Progenitor cell of endocrine pancreas (in vitro differentiated cells): Measurements from ENCODE around the gene APEH. TPM values are rescaled to one million over a fixed set of nuclear protein-coding genes. Genes with fewer than 3 reads are reported as not detected.
A peak's percentile ranks its signal among the peaks of the same experiment; 100 is the strongest.

ENCODE experiments used
- DNase-seq: peaks from one replicate; pipeline ENCODE4 v3.0.0; 2021; ENCODE audit warnings: low spot score; ENCODE audit not compliant: unreplicated experiment
- H3K27ac Mint-ChIP-seq: 2 replicates; pipeline ENCODE4 v1.8.0; 2021; ENCODE audit warnings: mild to moderate bottlenecking, moderate library complexity, mixed read lengths
- H3K27me3 Mint-ChIP-seq: 2 replicates; pipeline ENCODE4 v1.8.0; 2021; ENCODE audit warnings: mixed read lengths
- H3K36me3 Mint-ChIP-seq: 2 replicates; pipeline ENCODE4 v1.8.0; 2022; ENCODE audit warnings: mixed read lengths; ENCODE audit not compliant: insufficient read depth
- H3K4me1 Mint-ChIP-seq: 2 replicates; pipeline ENCODE4 v1.8.0; 2021; ENCODE audit warnings: low read depth, mixed read lengths
- H3K4me3 Mint-ChIP-seq: 2 replicates; pipeline ENCODE4 v1.8.0; 2021; ENCODE audit warnings: low read depth, mild to moderate bottlenecking, moderate library complexity, mixed read lengths
- H3K9me3 Mint-ChIP-seq: 2 replicates; pipeline ENCODE4 v1.8.0; 2021; ENCODE audit warnings: low read depth, mixed read lengths
- CTCF ChIP-seq: fragments of 200-600 bp; sonication (generic); IDR thresholded peaks from one replicate; pipeline ENCODE4 v1.5.0; 2021; ENCODE audit warnings: antibody characterized with exemption, mild to moderate bottlenecking; ENCODE audit not compliant: unreplicated experiment
- total RNA-seq: library from RNA; stranded (reverse); gene quantifications from 2 replicates; pipeline ENCODE4 v1.2.1, GENCODE V29; 2021

APEH gene
- total RNA-seq, 1 donor from 2014 or later, result 160 TPM

- no peak overlapping the region for H3K27ac Mint-ChIP-seq
- no peaks in the 10 kb centered on the region for H3K36me3 Mint-ChIP-seq
- DNase-seq, result no peak
- H3K4me3 Mint-ChIP-seq, result no peak overlapping the region
- no peaks in the 10 kb centered on the region for H3K9me3 Mint-ChIP-seq
- no peak for TF ChIP-seq CTCF
- peaks cover 2% of the 10 kb centered on the region for H3K4me1 Mint-ChIP-seq
- H3K27me3 Mint-ChIP-seq, result no peaks in the 10 kb centered on the region
These were observed 31.4 kb upstream of the APEH start for GRCh38 chr3:49642708-49643145.

- TF ChIP-seq CTCF, result no peak
- Mint-ChIP-seq H3K4me1 (peaks cover 4% of the 10 kb centered on the region), H3K9me3 (no peaks in the 10 kb centered on the region), H3K4me3 (no peak overlapping the region), H3K27me3 (no peaks in the 10 kb centered on the region), H3K27ac (no peak overlapping the region), H3K36me3 (no peaks in the 10 kb centered on the region)
- no peak for DNase-seq
These were observed 29.5 kb upstream of the APEH start for GRCh38 chr3:49644684-49645083.

GRCh38 chr3:49646236-49646635 is 27.9 kb upstream of the APEH start:
- DNase-seq, result no peak
- no peak overlapping the region for H3K4me3 Mint-ChIP-seq
- H3K4me1 Mint-ChIP-seq, result peaks cover 4% of the 10 kb centered on the region
- no peak overlapping the region for H3K27ac Mint-ChIP-seq
- no peak for TF ChIP-seq CTCF
- H3K36me3 Mint-ChIP-seq, result no peaks in the 10 kb centered on the region
- H3K9me3 Mint-ChIP-seq, result no peaks in the 10 kb centered on the region
- no peaks in the 10 kb centered on the region for H3K27me3 Mint-ChIP-seq

GRCh38 chr3:49647741-49648140 is 26.4 kb upstream of the APEH start:
- Mint-ChIP-seq H3K27me3 (no peaks in the 10 kb centered on the region), H3K4me3 (no peak overlapping the region), H3K9me3 (no peaks in the 10 kb centered on the region), H3K27ac (peak overlapping the region; percentile 4), H3K4me1 (peaks cover 4% of the 10 kb centered on the region), H3K36me3 (no peaks in the 10 kb centered on the region)
- no peak for DNase-seq
- no peak for TF ChIP-seq CTCF

- no peak for TF ChIP-seq CTCF
- Mint-ChIP-seq H3K4me3 (no peak overlapping the region), H3K36me3 (no peaks in the 10 kb centered on the region), H3K9me3 (no peaks in the 10 kb centered on the region), H3K27ac (no peak overlapping the region), H3K4me1 (peaks cover 4% of the 10 kb centered on the region), H3K27me3 (no peaks in the 10 kb centered on the region)
- DNase-seq, result no peak
These were observed 25.7 kb upstream of the APEH start for GRCh38 chr3:49648354-49649019.
